ENCODE measurements around the gene SLC9C1. TPM values are rescaled to one million over a fixed set of nuclear protein-coding genes. Genes with fewer than 3 reads are reported as not detected.

The SLC9C1 gene
- total RNA-seq, result 0.94 TPM

GRCh38 chr3:112293368-112294321, at the start of gene SLC9C1:
Gene SLC9C1 (minus strand): TSS chr3:112294216. CDS start chr3:112286791, 7,425 bp downstream.
- DNase-seq (ENCODE audit: low spot score), result peak; percentile 56
- intact Hi-C loops (cut with DNase I), result loop anchor here (5.0 kb wide), 1 partner anchor 229 kb away; no protein-coding TSS in a partner anchor

GRCh38 chr3:112341386-112341785, 47.4 kb upstream of the SLC9C1 start:
- no peak for ATAC-seq
- intact Hi-C loops (cut with DNase I), result no loop called here

More at GRCh38 chr3:112293368-112294321, at the start of gene SLC9C1:
- ATAC-seq, result peak; percentile 94

GRCh38 chr3:112339609-112340008, 45.6 kb upstream of the SLC9C1 start:
- ATAC-seq (no peak), DNase-seq (ENCODE audit: low spot score) (no peak)
- intact Hi-C loops (cut with DNase I), result no loop called here

More at GRCh38 chr3:112341386-112341785, 47.4 kb upstream of the SLC9C1 start:
- no peak for DNase-seq (ENCODE audit: low spot score)

- intact Hi-C loops (cut with DNase I), result no loop called here
- DNase-seq (ENCODE audit: low spot score), result no peak
- no peak for ATAC-seq
Measured at GRCh38 chr3:112339134-112339533, 45.1 kb upstream of the SLC9C1 start.

GRCh38 chr3:112338727-112339056, 44.7 kb upstream of the SLC9C1 start:
- ATAC-seq (no peak), DNase-seq (ENCODE audit: low spot score) (no peak)
- intact Hi-C loops (cut with DNase I), result no loop called here

GRCh38 chr3:112338021-112338726, 44.2 kb upstream of the SLC9C1 start:
- intact Hi-C loops (cut with DNase I), result no loop called here
- DNase-seq (ENCODE audit: low spot score), result no peak
- no peak for ATAC-seq

GRCh38 chr3:112335434-112335781, 41.4 kb upstream of the SLC9C1 start:
- ATAC-seq (no peak), DNase-seq (ENCODE audit: low spot score) (no peak)
- intact Hi-C loops (cut with DNase I), result no loop called here

GRCh38 chr3:112334691-112335433, 40.8 kb upstream of the SLC9C1 start:
- intact Hi-C loops (cut with DNase I), result no loop called here
- DNase-seq (ENCODE audit: low spot score) (no peak), ATAC-seq (no peak)

- DNase-seq (ENCODE audit: low spot score), result no peak
- ATAC-seq, result peak; percentile 79
- intact Hi-C loops (cut with DNase I), result no loop called here
Measured at GRCh38 chr3:112333381-112334317, 39.6 kb upstream of the SLC9C1 start.

GRCh38 chr3:112333002-112333380, 39.0 kb upstream of the SLC9C1 start, which contains the start of gene CD200:
Gene CD200 (plus strand): TSS chr3:112333156. CDS start chr3:112333213, 57 bp downstream.
- intact Hi-C loops (cut with DNase I), result no loop called here
- DNase-seq (ENCODE audit: low spot score), result peak; percentile 82

GRCh38 chr3:112331851-112332250, 37.8 kb upstream of the SLC9C1 start:
- ATAC-seq (no peak), DNase-seq (ENCODE audit: low spot score) (no peak)
- intact Hi-C loops (cut with DNase I), result no loop called here

More at GRCh38 chr3:112333002-112333380, 39.0 kb upstream of the SLC9C1 start, which contains the start of gene CD200:
- peak; percentile 91 for ATAC-seq

GRCh38 chr3:112327371-112327951, 33.4 kb upstream of the SLC9C1 start:
- intact Hi-C loops (cut with DNase I), result loop anchor here (10.0 kb wide), 1 partner anchor 197 kb away; no protein-coding TSS in a partner anchor
- peak; percentile 90 for ATAC-seq
- no peak for DNase-seq (ENCODE audit: low spot score)

GRCh38 chr3:112321867-112322652, 28.0 kb upstream of the SLC9C1 start:
- intact Hi-C loops (cut with DNase I), result loop anchor here (10.0 kb wide), 1 partner anchor 203 kb away; no protein-coding TSS in a partner anchor
- no peak for ATAC-seq
- DNase-seq (ENCODE audit: low spot score), result no peak

GRCh38 chr3:112320691-112321090, 26.7 kb upstream of the SLC9C1 start:
- no peak for ATAC-seq
- intact Hi-C loops (cut with DNase I), result loop anchor here (10.0 kb wide), 1 partner anchor 204 kb away; no protein-coding TSS in a partner anchor

GRCh38 chr3:112319516-112320276, 25.7 kb upstream of the SLC9C1 start:
- peak; percentile 34 for ATAC-seq
- no peak for DNase-seq (ENCODE audit: low spot score)
- intact Hi-C loops (cut with DNase I), result loop anchor here (10.0 kb wide), 1 partner anchor 205 kb away; no protein-coding TSS in a partner anchor

More at GRCh38 chr3:112320691-112321090, 26.7 kb upstream of the SLC9C1 start:
- DNase-seq (ENCODE audit: low spot score), result no peak

- DNase-seq (ENCODE audit: low spot score) (no peak), ATAC-seq (no peak)
- intact Hi-C loops (cut with DNase I), result no loop called here
Measured at GRCh38 chr3:112315791-112316190, 21.8 kb upstream of the SLC9C1 start.
